Activated T-cell treated with anti-CD3 and anti-CD28 coated beads, Interleukin-2, amount 50 U/mL, for 48 hours (primary cell): ENCODE measurements around the gene MOCOS.
"Not testable (repeated sequence)": the region's sequence is repeated elsewhere in the genome, so short reads cannot be mapped to it uniquely, and the experiment has no call there.

ENCODE experiments used
- DNase-seq, 2 experiments: peaks; one replicate each; pipeline ENCODE4 v3.0.0-alpha.2; 2020

MOCOS gene

GRCh38 chr18:36187193-36187825 lies at the start of gene MOCOS:
MOCOS (plus strand) TSS chr18:36187497; CDS start chr18:36187540, 43 bp downstream.
- DNase-seq, result peak; percentile 54 to 63

- DNase-seq, result no peak
Measured at GRCh38 chr18:36139245-36139644, 48.1 kb upstream of the MOCOS start.

GRCh38 chr18:36141576-36141975 lies 45.7 kb upstream of the MOCOS start:
- no peak for DNase-seq

GRCh38 chr18:36142751-36143150 lies 44.5 kb upstream of the MOCOS start:
- no peak for DNase-seq

- DNase-seq, result no peak
Measured at GRCh38 chr18:36143391-36143790, 43.9 kb upstream of the MOCOS start.

- no peak for DNase-seq
Measured at GRCh38 chr18:36149514-36150289, 37.6 kb upstream of the MOCOS start.

- DNase-seq, result no peak
Measured at GRCh38 chr18:36152781-36153180, 34.5 kb upstream of the MOCOS start.

- no peak for DNase-seq
Measured at GRCh38 chr18:36153203-36153602, 34.1 kb upstream of the MOCOS start.

GRCh38 chr18:36153771-36154170 lies 33.5 kb upstream of the MOCOS start:
- no peak for DNase-seq

GRCh38 chr18:36155851-36156757 lies 31.2 kb upstream of the MOCOS start:
- DNase-seq, result no peak

GRCh38 chr18:36157441-36157840 lies 29.9 kb upstream of the MOCOS start:
- DNase-seq, result no peak

GRCh38 chr18:36158266-36158867 lies 28.9 kb upstream of the MOCOS start:
- DNase-seq, result no peak

GRCh38 chr18:36160959-36161371 lies 26.3 kb upstream of the MOCOS start:
- DNase-seq, result no peak

- no peak for DNase-seq
Measured at GRCh38 chr18:36162981-36163380, 24.3 kb upstream of the MOCOS start.

- DNase-seq, result no peak
Measured at GRCh38 chr18:36167692-36168218, 19.5 kb upstream of the MOCOS start.

GRCh38 chr18:36168296-36168695 lies 19.0 kb upstream of the MOCOS start:
- DNase-seq, result not testable (repeated sequence)

GRCh38 chr18:36169938-36170337 lies 17.4 kb upstream of the MOCOS start:
- DNase-seq, result no peak

GRCh38 chr18:36175481-36175880 lies 11.8 kb upstream of the MOCOS start:
- no peak for DNase-seq

GRCh38 chr18:36176177-36176584 lies 11.1 kb upstream of the MOCOS start:
- no peak for DNase-seq

- no peak for DNase-seq
Measured at GRCh38 chr18:36176711-36177110, 10.6 kb upstream of the MOCOS start.

GRCh38 chr18:36177913-36178312 lies 9.4 kb upstream of the MOCOS start:
- DNase-seq, result no peak

- DNase-seq, result no peak
Measured at GRCh38 chr18:36179562-36180355, 7.5 kb upstream of the MOCOS start.
